NT2/D1 (cell line): Measurements from ENCODE around the gene RPL18.

ENCODE experiments used
- YY1 ChIP-seq: IDR thresholded peaks from 2 replicates; pipeline ENCODE4 v1.6.1; 2011; ENCODE audit not compliant: insufficient read length, insufficient read depth
- ZNF274 ChIP-seq: IDR thresholded peaks from 2 replicates; pipeline ENCODE4 v1.6.1; 2011; ENCODE audit warnings: mild to moderate bottlenecking, low read depth, low read length

DNA sequence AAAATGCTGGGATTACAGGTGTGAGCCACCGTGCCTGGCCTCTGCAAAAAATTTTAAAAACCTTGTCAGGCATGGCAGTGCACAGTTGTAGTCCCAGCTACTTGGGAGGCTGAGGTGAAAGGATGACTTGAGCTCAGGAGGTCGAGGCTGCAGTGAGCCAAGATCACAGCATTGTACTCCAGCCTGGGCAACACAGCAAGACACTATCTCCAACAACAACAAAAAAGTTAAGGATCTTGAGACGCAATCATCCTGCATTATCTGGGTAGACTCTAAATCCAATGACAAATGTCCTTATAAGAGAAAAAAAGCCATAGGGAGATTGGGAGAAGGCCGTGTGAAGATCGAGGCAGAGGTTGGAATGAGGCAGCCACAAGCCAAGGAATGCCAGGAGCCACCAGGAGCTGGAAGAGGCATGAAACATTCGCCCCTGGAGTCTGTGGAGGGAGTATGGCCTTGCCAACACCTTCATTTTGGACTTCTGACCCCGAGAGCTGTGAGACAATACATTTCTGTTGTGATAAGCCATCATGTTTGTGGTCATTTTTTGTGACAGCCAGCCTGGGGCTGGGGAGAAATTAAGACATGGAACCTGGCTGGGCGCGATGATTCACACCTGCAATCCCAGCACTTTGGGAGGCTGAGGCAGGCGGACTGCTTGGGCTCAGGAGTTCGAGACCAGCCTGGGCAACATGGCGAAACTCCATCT, 32.1 kb upstream of the RPL18 start:
- TF ChIP-seq ZNF274 (no peak), YY1 (no peak)
